Progenitor cell of endocrine pancreas (in vitro differentiated cells): ENCODE data around the gene ADAMTSL1. TPM values are rescaled to one million over a fixed set of nuclear protein-coding genes. Genes with fewer than 3 reads are reported as not detected.

Experiments
- DNase-seq: peaks from one replicate; pipeline ENCODE4 v3.0.0; 2021; ENCODE audit warnings: low spot score; ENCODE audit not compliant: unreplicated experiment
- H3K27ac Mint-ChIP-seq: 2 replicates; pipeline ENCODE4 v1.8.0; 2021; ENCODE audit warnings: mild to moderate bottlenecking, moderate library complexity, mixed read lengths
- H3K27me3 Mint-ChIP-seq: 2 replicates; pipeline ENCODE4 v1.8.0; 2021; ENCODE audit warnings: mixed read lengths
- H3K36me3 Mint-ChIP-seq: 2 replicates; pipeline ENCODE4 v1.8.0; 2022; ENCODE audit warnings: mixed read lengths; ENCODE audit not compliant: insufficient read depth
- H3K4me1 Mint-ChIP-seq: 2 replicates; pipeline ENCODE4 v1.8.0; 2021; ENCODE audit warnings: low read depth, mixed read lengths
- H3K4me3 Mint-ChIP-seq: 2 replicates; pipeline ENCODE4 v1.8.0; 2021; ENCODE audit warnings: low read depth, mild to moderate bottlenecking, moderate library complexity, mixed read lengths
- H3K9me3 Mint-ChIP-seq: 2 replicates; pipeline ENCODE4 v1.8.0; 2021; ENCODE audit warnings: low read depth, mixed read lengths
- CTCF ChIP-seq: fragments of 200-600 bp; sonication (generic); IDR thresholded peaks from one replicate; pipeline ENCODE4 v1.5.0; 2021; ENCODE audit warnings: antibody characterized with exemption, mild to moderate bottlenecking; ENCODE audit not compliant: unreplicated experiment
- total RNA-seq: library from RNA; stranded (reverse); gene quantifications from 2 replicates; pipeline ENCODE4 v1.2.1, GENCODE V29; 2021

The ADAMTSL1 gene
- total RNA-seq, 1 donor from 2014 or later, result 2.1 TPM

GRCh38 chr9:18692962-18693361 is 219.0 kb downstream of the ADAMTSL1 start:
- no peak for DNase-seq
- no peak overlapping the region for H3K27ac Mint-ChIP-seq
- peaks cover 6% of the 10 kb centered on the region for H3K4me1 Mint-ChIP-seq
- peaks cover 21% of the 10 kb centered on the region for H3K9me3 Mint-ChIP-seq
- H3K27me3 Mint-ChIP-seq, result no peaks in the 10 kb centered on the region
- H3K4me3 Mint-ChIP-seq, result no peak overlapping the region
- H3K36me3 Mint-ChIP-seq, result peaks cover 5% of the 10 kb centered on the region
- no peak for TF ChIP-seq CTCF

- DNase-seq, result no peak
- Mint-ChIP-seq H3K4me1 (peaks cover 6% of the 10 kb centered on the region), H3K4me3 (no peak overlapping the region), H3K27me3 (no peaks in the 10 kb centered on the region), H3K36me3 (peaks cover 5% of the 10 kb centered on the region), H3K27ac (no peak overlapping the region), H3K9me3 (peaks cover 21% of the 10 kb centered on the region)
- TF ChIP-seq CTCF, result no peak
Measured at GRCh38 chr9:18694959-18695668, 221.2 kb downstream of the ADAMTSL1 start.

GRCh38 chr9:18698992-18699391 is 225.0 kb downstream of the ADAMTSL1 start:
- no peak for TF ChIP-seq CTCF
- no peaks in the 10 kb centered on the region for H3K27me3 Mint-ChIP-seq
- peaks cover 24% of the 10 kb centered on the region for H3K9me3 Mint-ChIP-seq
- H3K27ac Mint-ChIP-seq, result no peak overlapping the region
- H3K36me3 Mint-ChIP-seq, result peaks cover 4% of the 10 kb centered on the region
- H3K4me1 Mint-ChIP-seq, result no peaks in the 10 kb centered on the region
- DNase-seq, result no peak
- no peak overlapping the region for H3K4me3 Mint-ChIP-seq

GRCh38 chr9:18699764-18700163 is 225.8 kb downstream of the ADAMTSL1 start:
- no peak for TF ChIP-seq CTCF
- no peaks in the 10 kb centered on the region for H3K27me3 Mint-ChIP-seq

GRCh38 chr9:18700714-18701113 is 226.8 kb downstream of the ADAMTSL1 start:
- TF ChIP-seq CTCF, result no peak
- H3K36me3 Mint-ChIP-seq, result peaks cover 4% of the 10 kb centered on the region
- H3K27me3 Mint-ChIP-seq, result no peaks in the 10 kb centered on the region
- H3K9me3 Mint-ChIP-seq, result peaks cover 13% of the 10 kb centered on the region
- H3K27ac Mint-ChIP-seq, result no peak overlapping the region
- H3K4me1 Mint-ChIP-seq, result peaks cover 2% of the 10 kb centered on the region
- DNase-seq, result no peak
- no peak overlapping the region for H3K4me3 Mint-ChIP-seq

More at GRCh38 chr9:18699764-18700163, 225.8 kb downstream of the ADAMTSL1 start:
- H3K27ac Mint-ChIP-seq, result no peak overlapping the region
- H3K4me3 Mint-ChIP-seq, result no peak overlapping the region
- H3K4me1 Mint-ChIP-seq, result no peaks in the 10 kb centered on the region
- H3K9me3 Mint-ChIP-seq, result peaks cover 18% of the 10 kb centered on the region
- no peak for DNase-seq
- H3K36me3 Mint-ChIP-seq, result peaks cover 4% of the 10 kb centered on the region
